ENCODE results near the gene DYNLRB2. TPM values are rescaled to one million over a fixed set of nuclear protein-coding genes. Genes with fewer than 3 reads are reported as not detected.

Gene DYNLRB2
- total RNA-seq: 0.32 TPM in 1 of 2 replicates, not detected in the other

- DNase-seq (ENCODE audit: low read depth, low spot score): peak; percentile 77
These were observed at the start of gene DYNLRB2 for GRCh38 chr16:80540516-80541305. Gene DYNLRB2 (plus strand): TSS chr16:80540993. CDS start chr16:80541077, 84 bp downstream.

GRCh38 chr16:80500116-80500859 is 40.5 kb upstream of the DYNLRB2 start:
- no peak for DNase-seq (ENCODE audit: low read depth, low spot score)

- DNase-seq (ENCODE audit: low read depth, low spot score): no peak
These were observed 39.8 kb upstream of the DYNLRB2 start for GRCh38 chr16:80500961-80501525.

GRCh38 chr16:80503107-80503506 is 37.7 kb upstream of the DYNLRB2 start:
- DNase-seq (ENCODE audit: low read depth, low spot score): no peak

- no peak for DNase-seq (ENCODE audit: low read depth, low spot score)
These were observed 33.3 kb upstream of the DYNLRB2 start for GRCh38 chr16:80507538-80507937.

- no peak for DNase-seq (ENCODE audit: low read depth, low spot score)
These were observed 30.9 kb upstream of the DYNLRB2 start for GRCh38 chr16:80509872-80510271.

- DNase-seq (ENCODE audit: low read depth, low spot score): no peak
These were observed 28.8 kb upstream of the DYNLRB2 start for GRCh38 chr16:80511824-80512592.

GRCh38 chr16:80512593-80512853 is 28.3 kb upstream of the DYNLRB2 start:
- DNase-seq (ENCODE audit: low read depth, low spot score): no peak

- no peak for DNase-seq (ENCODE audit: low read depth, low spot score)
These were observed 25.4 kb upstream of the DYNLRB2 start for GRCh38 chr16:80515374-80515773.

- no peak for DNase-seq (ENCODE audit: low read depth, low spot score)
These were observed 22.9 kb upstream of the DYNLRB2 start for GRCh38 chr16:80517846-80518245.

- DNase-seq (ENCODE audit: low read depth, low spot score): no peak
These were observed 22.4 kb upstream of the DYNLRB2 start for GRCh38 chr16:80518436-80518835.

- DNase-seq (ENCODE audit: low read depth, low spot score): no peak
These were observed 21.6 kb upstream of the DYNLRB2 start for GRCh38 chr16:80519189-80519588.

- DNase-seq (ENCODE audit: low read depth, low spot score): no peak
These were observed 15.4 kb upstream of the DYNLRB2 start for GRCh38 chr16:80525420-80525819.

- peak; percentile 33 for DNase-seq (ENCODE audit: low read depth, low spot score)
These were observed 14.3 kb upstream of the DYNLRB2 start for GRCh38 chr16:80526418-80527061.

GRCh38 chr16:80527297-80527696 is 13.5 kb upstream of the DYNLRB2 start:
- peak; percentile 7 for DNase-seq (ENCODE audit: low read depth, low spot score)

- DNase-seq (ENCODE audit: low read depth, low spot score): no peak
These were observed 10.3 kb upstream of the DYNLRB2 start for GRCh38 chr16:80530479-80530878.

GRCh38 chr16:80536238-80536637 is 4.6 kb upstream of the DYNLRB2 start:
- no peak for DNase-seq (ENCODE audit: low read depth, low spot score)

GRCh38 chr16:80541306-80541694 is 507 bp downstream of the DYNLRB2 start:
- no peak for DNase-seq (ENCODE audit: low read depth, low spot score)

GRCh38 chr16:80543162-80543561 is 2.4 kb downstream of the DYNLRB2 start:
- no peak for DNase-seq (ENCODE audit: low read depth, low spot score)

- DNase-seq (ENCODE audit: low read depth, low spot score): no peak
These were observed 3.5 kb downstream of the DYNLRB2 start for GRCh38 chr16:80544326-80544725.

- DNase-seq (ENCODE audit: low read depth, low spot score): no peak
These were observed 5.5 kb downstream of the DYNLRB2 start for GRCh38 chr16:80546249-80546648.

Measured in pulmonary artery endothelial cell (primary cell).